ENCODE results near the gene SPSB2.

DNA sequence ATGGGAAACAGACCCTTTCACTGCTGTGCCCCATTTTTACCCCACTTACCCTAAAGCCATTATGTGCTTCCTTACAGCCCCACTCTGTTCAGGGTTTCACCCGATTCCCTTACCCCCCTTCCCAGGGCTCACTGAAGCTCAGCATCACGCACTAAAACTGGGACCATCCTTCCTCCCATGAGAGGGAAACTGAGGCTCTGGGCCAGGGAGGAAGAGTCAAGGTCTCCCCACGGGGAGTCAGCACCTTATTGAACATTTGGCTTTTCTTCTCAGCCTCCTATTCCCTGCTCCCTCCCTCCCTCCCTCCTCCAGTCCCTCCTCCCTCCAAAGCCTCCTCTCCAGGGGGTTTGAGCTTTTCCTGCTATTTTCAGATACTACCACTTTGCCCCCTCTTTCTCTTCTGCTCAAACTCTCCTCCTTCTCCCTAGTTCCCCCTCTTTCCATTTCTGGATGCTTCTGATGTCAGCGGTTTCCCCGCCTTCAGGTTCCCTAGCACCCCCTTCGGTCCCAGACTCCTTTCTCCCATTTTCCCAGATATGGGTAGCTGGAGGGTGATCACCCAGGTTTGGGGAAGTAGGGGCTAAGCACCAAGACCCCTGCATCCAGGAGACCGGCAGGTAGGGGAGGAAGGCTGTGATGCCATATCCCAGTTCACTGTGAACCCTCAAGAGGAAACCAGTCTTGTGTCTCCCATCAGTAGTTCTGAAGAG is 50.5 kb downstream of the SPSB2 start:
- TF ChIP-seq, protein P1, sequence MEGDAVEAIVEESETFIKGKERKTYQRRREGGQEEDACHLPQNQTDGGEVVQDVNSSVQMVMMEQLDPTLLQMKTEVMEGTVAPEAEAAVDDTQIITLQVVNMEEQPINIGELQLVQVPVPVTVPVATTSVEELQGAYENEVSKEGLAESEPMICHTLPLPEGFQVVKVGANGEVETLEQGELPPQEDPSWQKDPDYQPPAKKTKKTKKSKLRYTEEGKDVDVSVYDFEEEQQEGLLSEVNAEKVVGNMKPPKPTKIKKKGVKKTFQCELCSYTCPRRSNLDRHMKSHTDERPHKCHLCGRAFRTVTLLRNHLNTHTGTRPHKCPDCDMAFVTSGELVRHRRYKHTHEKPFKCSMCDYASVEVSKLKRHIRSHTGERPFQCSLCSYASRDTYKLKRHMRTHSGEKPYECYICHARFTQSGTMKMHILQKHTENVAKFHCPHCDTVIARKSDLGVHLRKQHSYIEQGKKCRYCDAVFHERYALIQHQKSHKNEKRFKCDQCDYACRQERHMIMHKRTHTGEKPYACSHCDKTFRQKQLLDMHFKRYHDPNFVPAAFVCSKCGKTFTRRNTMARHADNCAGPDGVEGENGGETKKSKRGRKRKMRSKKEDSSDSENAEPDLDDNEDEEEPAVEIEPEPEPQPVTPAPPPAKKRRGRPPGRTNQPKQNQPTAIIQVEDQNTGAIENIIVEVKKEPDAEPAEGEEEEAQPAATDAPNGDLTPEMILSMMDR (tag by site-specific recombination; IDR thresholded peaks at IDR 0.05) = no peak
- no peak for TF ChIP-seq ZNF24 (tag by site-specific recombination; IDR thresholded peaks at IDR 0.05)
- TF ChIP-seq ZNF621 (tag by site-specific recombination; IDR thresholded peaks at IDR 0.05) = no peak
- TF ChIP-seq ZNF423 (tag by site-specific recombination; IDR thresholded peaks at IDR 0.05) = no peak
- no peak for TF ChIP-seq SP2 (tag by site-specific recombination; IDR thresholded peaks at IDR 0.05)
- TF ChIP-seq TCF7L2 (IDR thresholded peaks at IDR 0.05; ENCODE audit: borderline replicate concordance, low read depth, low read length) = no peak
- TF ChIP-seq PATZ1 (tag by site-specific recombination; IDR thresholded peaks at IDR 0.05) = no peak
- no peak for TF ChIP-seq HIC1 (tag by site-specific recombination; IDR thresholded peaks at IDR 0.05)
- TF ChIP-seq ZSCAN16 (tag by site-specific recombination; IDR thresholded peaks at IDR 0.05) = no peak
- TF ChIP-seq, protein P2, sequence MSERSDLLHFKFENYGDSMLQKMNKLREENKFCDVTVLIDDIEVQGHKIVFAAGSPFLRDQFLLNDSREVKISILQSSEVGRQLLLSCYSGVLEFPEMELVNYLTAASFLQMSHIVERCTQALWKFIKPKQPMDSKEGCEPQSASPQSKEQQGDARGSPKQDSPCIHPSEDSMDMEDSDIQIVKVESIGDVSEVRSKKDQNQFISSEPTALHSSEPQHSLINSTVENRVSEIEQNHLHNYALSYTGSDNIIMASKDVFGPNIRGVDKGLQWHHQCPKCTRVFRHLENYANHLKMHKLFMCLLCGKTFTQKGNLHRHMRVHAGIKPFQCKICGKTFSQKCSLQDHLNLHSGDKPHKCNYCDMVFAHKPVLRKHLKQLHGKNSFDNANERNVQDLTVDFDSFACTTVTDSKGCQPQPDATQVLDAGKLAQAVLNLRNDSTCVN (tag by site-specific recombination; optimal IDR thresholded peaks at IDR 0.05) = no peak
- TF ChIP-seq GLIS1 (tag by site-specific recombination; IDR thresholded peaks at IDR 0.05) = no peak
